OCI-LY7 (cell line): ENCODE data around the gene GRID2.

ENCODE experiments used
- EZH2phosphoT487 ChIP-seq: fragments of 200-600 bp; sonication (generic); IDR thresholded peaks from 2 replicates; pipeline ENCODE4 v1.6.1; 2018; ENCODE audit warnings: low read depth, borderline replicate concordance, mild to moderate bottlenecking, mixed run types, antibody characterized with exemption, low read length, moderate library complexity, mixed read lengths
- TF ChIP-seq, protein P1 (sequence below): fragments of 200-600 bp; sonication (generic); conservative IDR thresholded peaks from 2 replicates; pipeline ENCODE4 v1.5.1; 2014; ENCODE audit warnings: mild to moderate bottlenecking, antibody characterized with exemption, low read length, moderate library complexity, mixed read lengths

GRCh38 chr4:93688978-93689377 is 1385.2 kb downstream of the GRID2 start:
- TF ChIP-seq, protein P1, sequence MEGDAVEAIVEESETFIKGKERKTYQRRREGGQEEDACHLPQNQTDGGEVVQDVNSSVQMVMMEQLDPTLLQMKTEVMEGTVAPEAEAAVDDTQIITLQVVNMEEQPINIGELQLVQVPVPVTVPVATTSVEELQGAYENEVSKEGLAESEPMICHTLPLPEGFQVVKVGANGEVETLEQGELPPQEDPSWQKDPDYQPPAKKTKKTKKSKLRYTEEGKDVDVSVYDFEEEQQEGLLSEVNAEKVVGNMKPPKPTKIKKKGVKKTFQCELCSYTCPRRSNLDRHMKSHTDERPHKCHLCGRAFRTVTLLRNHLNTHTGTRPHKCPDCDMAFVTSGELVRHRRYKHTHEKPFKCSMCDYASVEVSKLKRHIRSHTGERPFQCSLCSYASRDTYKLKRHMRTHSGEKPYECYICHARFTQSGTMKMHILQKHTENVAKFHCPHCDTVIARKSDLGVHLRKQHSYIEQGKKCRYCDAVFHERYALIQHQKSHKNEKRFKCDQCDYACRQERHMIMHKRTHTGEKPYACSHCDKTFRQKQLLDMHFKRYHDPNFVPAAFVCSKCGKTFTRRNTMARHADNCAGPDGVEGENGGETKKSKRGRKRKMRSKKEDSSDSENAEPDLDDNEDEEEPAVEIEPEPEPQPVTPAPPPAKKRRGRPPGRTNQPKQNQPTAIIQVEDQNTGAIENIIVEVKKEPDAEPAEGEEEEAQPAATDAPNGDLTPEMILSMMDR, result no peak
- no peak for TF ChIP-seq EZH2phosphoT487
